Activated naive CD8-positive, alpha-beta T cell (primary cell): ENCODE measurements around the gene FLII.

ENCODE experiments used
- H3K27ac Mint-ChIP-seq: one replicate; pipeline ENCODE4 v1.8.0; 2021; ENCODE audit warnings: mixed read lengths
- H3K27me3 Mint-ChIP-seq: one replicate; pipeline ENCODE4 v1.8.0; 2021; ENCODE audit warnings: mixed read lengths
- H3K36me3 Mint-ChIP-seq: one replicate; pipeline ENCODE4 v1.8.0; 2021; ENCODE audit warnings: mixed read lengths
- H3K4me1 Mint-ChIP-seq: one replicate; pipeline ENCODE4 v1.8.0; 2021; ENCODE audit warnings: low read depth, mixed read lengths
- H3K4me3 Mint-ChIP-seq: one replicate; pipeline ENCODE4 v1.8.0; 2021; ENCODE audit warnings: mild to moderate bottlenecking, mixed read lengths
- H3K9me3 Mint-ChIP-seq: one replicate; pipeline ENCODE4 v1.8.0; 2021; ENCODE audit warnings: low read depth, mixed read lengths

FLII gene

GRCh38 chr17:18253947-18254821 is 4.4 kb downstream of the FLII start:
- H3K27me3 Mint-ChIP-seq, result no peaks in the 10 kb centered on the region
- H3K4me1 Mint-ChIP-seq, result peaks cover 21% of the 10 kb centered on the region
- no peak overlapping the region for H3K27ac Mint-ChIP-seq
- H3K36me3 Mint-ChIP-seq, result no peaks in the 10 kb centered on the region
- H3K4me3 Mint-ChIP-seq, result no peak overlapping the region
- no peaks in the 10 kb centered on the region for H3K9me3 Mint-ChIP-seq

- Mint-ChIP-seq H3K27ac (no peak overlapping the region), H3K27me3 (no peaks in the 10 kb centered on the region), H3K36me3 (no peaks in the 10 kb centered on the region), H3K9me3 (no peaks in the 10 kb centered on the region), H3K4me1 (peaks cover 21% of the 10 kb centered on the region), H3K4me3 (no peak overlapping the region)
Measured at GRCh38 chr17:18253187-18253884, 5.2 kb downstream of the FLII start.

GRCh38 chr17:18252160-18252559 is 6.4 kb downstream of the FLII start:
- Mint-ChIP-seq H3K4me1 (peaks cover 19% of the 10 kb centered on the region), H3K4me3 (no peak overlapping the region), H3K27me3 (no peaks in the 10 kb centered on the region), H3K36me3 (no peaks in the 10 kb centered on the region), H3K9me3 (no peaks in the 10 kb centered on the region), H3K27ac (no peak overlapping the region)

- H3K36me3 Mint-ChIP-seq, result no peaks in the 10 kb centered on the region
- H3K9me3 Mint-ChIP-seq, result no peaks in the 10 kb centered on the region
- no peak overlapping the region for H3K4me3 Mint-ChIP-seq
- no peaks in the 10 kb centered on the region for H3K27me3 Mint-ChIP-seq
- H3K27ac Mint-ChIP-seq, result no peak overlapping the region
- peaks cover 10% of the 10 kb centered on the region for H3K4me1 Mint-ChIP-seq
Measured at GRCh38 chr17:18251204-18251603, 7.3 kb downstream of the FLII start.

GRCh38 chr17:18250708-18251107 is 7.8 kb downstream of the FLII start:
- Mint-ChIP-seq H3K4me3 (no peak overlapping the region), H3K27ac (no peak overlapping the region), H3K9me3 (no peaks in the 10 kb centered on the region), H3K27me3 (no peaks in the 10 kb centered on the region), H3K4me1 (peaks cover 5% of the 10 kb centered on the region), H3K36me3 (no peaks in the 10 kb centered on the region)

- Mint-ChIP-seq H3K4me1 (peaks cover 4% of the 10 kb centered on the region), H3K4me3 (no peak overlapping the region), H3K27ac (no peak overlapping the region), H3K9me3 (no peaks in the 10 kb centered on the region), H3K27me3 (no peaks in the 10 kb centered on the region), H3K36me3 (no peaks in the 10 kb centered on the region)
Measured at GRCh38 chr17:18250259-18250658, 8.3 kb downstream of the FLII start.

- Mint-ChIP-seq H3K36me3 (no peaks in the 10 kb centered on the region), H3K27ac (no peak overlapping the region), H3K27me3 (no peaks in the 10 kb centered on the region), H3K9me3 (no peaks in the 10 kb centered on the region), H3K4me3 (no peak overlapping the region), H3K4me1 (peaks cover 4% of the 10 kb centered on the region)
Measured at GRCh38 chr17:18248811-18249210, 9.7 kb downstream of the FLII start.

- no peaks in the 10 kb centered on the region for H3K36me3 Mint-ChIP-seq
- no peak overlapping the region for H3K4me3 Mint-ChIP-seq
- no peaks in the 10 kb centered on the region for H3K9me3 Mint-ChIP-seq
- H3K4me1 Mint-ChIP-seq, result peaks cover 4% of the 10 kb centered on the region
- H3K27ac Mint-ChIP-seq, result peak overlapping the region; percentile 75
- H3K27me3 Mint-ChIP-seq, result no peaks in the 10 kb centered on the region
Measured at GRCh38 chr17:18248300-18248731, 10.2 kb downstream of the FLII start.

- H3K27me3 Mint-ChIP-seq, result no peaks in the 10 kb centered on the region
- H3K36me3 Mint-ChIP-seq, result no peaks in the 10 kb centered on the region
- H3K4me3 Mint-ChIP-seq, result no peak overlapping the region
- H3K9me3 Mint-ChIP-seq, result no peaks in the 10 kb centered on the region
- peaks cover 4% of the 10 kb centered on the region for H3K4me1 Mint-ChIP-seq
- H3K27ac Mint-ChIP-seq, result no peak overlapping the region
Measured at GRCh38 chr17:18247613-18248001, 10.9 kb downstream of the FLII start.

- H3K9me3 Mint-ChIP-seq, result no peaks in the 10 kb centered on the region
- no peaks in the 10 kb centered on the region for H3K36me3 Mint-ChIP-seq
- peaks cover 4% of the 10 kb centered on the region for H3K4me1 Mint-ChIP-seq
- no peaks in the 10 kb centered on the region for H3K27me3 Mint-ChIP-seq
- H3K27ac Mint-ChIP-seq, result no peak overlapping the region
- no peak overlapping the region for H3K4me3 Mint-ChIP-seq
Measured at GRCh38 chr17:18246880-18247612, 11.5 kb downstream of the FLII start.

- Mint-ChIP-seq H3K4me3 (no peak overlapping the region), H3K27me3 (no peaks in the 10 kb centered on the region), H3K36me3 (no peaks in the 10 kb centered on the region), H3K27ac (no peak overlapping the region), H3K9me3 (no peaks in the 10 kb centered on the region), H3K4me1 (peaks cover 4% of the 10 kb centered on the region)
Measured at GRCh38 chr17:18246109-18246725, 12.3 kb downstream of the FLII start.

GRCh38 chr17:18245038-18245776 is 13.3 kb downstream of the FLII start:
- Mint-ChIP-seq H3K36me3 (no peaks in the 10 kb centered on the region), H3K9me3 (no peaks in the 10 kb centered on the region), H3K27ac (no peak overlapping the region), H3K27me3 (no peaks in the 10 kb centered on the region), H3K4me1 (peaks cover 4% of the 10 kb centered on the region), H3K4me3 (no peak overlapping the region)

- no peaks in the 10 kb centered on the region for H3K27me3 Mint-ChIP-seq
- H3K4me3 Mint-ChIP-seq, result no peak overlapping the region
- no peaks in the 10 kb centered on the region for H3K9me3 Mint-ChIP-seq
- H3K4me1 Mint-ChIP-seq, result no peaks in the 10 kb centered on the region
- no peak overlapping the region for H3K27ac Mint-ChIP-seq
- H3K36me3 Mint-ChIP-seq, result no peaks in the 10 kb centered on the region
Measured at GRCh38 chr17:18241229-18241871, 17.2 kb downstream of the FLII start.

GRCh38 chr17:18240449-18240848 is 18.1 kb downstream of the FLII start:
- Mint-ChIP-seq H3K36me3 (no peaks in the 10 kb centered on the region), H3K4me1 (no peaks in the 10 kb centered on the region), H3K9me3 (no peaks in the 10 kb centered on the region), H3K27ac (no peak overlapping the region), H3K4me3 (no peak overlapping the region), H3K27me3 (no peaks in the 10 kb centered on the region)
